ENCODE results near the gene BTBD18. TPM values are rescaled to one million over a fixed set of nuclear protein-coding genes. Genes with fewer than 3 reads are reported as not detected.

The BTBD18 gene
- total and polyA plus RNA-seq, 4 donors = not detected

DNA sequence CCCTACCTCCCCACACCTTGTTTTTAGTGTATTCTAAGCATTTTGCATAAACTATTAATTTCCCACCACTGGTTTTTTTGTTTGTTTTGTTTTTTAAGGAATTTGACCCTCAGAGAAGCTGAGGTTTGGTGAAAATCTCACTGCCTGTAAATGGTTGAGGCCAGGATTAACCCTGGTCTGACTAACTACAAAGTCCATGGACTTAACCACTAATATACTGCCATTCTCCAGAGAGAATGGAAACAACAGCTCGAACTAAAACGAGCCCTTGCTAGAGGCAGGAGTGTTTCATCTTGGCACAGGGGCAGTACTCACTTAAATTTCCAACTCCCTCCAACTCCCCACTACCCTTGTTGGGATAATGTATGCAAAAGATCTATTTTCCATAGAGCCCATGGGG is 12.9 kb upstream of the BTBD18 start:
- WGBS, 2 donors = 34 to 87% methylated on average over 2 of the region's 2 CpGs
- Histone ChIP-seq H3K27ac (ENCODE audit: low read depth in 1 of 2, low read length in 1 of 2) (peak overlapping the region; percentile 56 to 59), H3K9ac (ENCODE audit: insufficient read depth in 1 of 2, low read length in 2 of 2) (peak overlapping the region; percentile 34 to 100), H3K4me1 (ENCODE audit: control insufficient read depth in 5 of 5, insufficient read depth in 5 of 5, low read length in 5 of 5) (peaks cover 5 to 36% (median 10%) of the 10 kb centered on the region in 5 donors), H3K27me3 (ENCODE audit: control insufficient read depth in 3 of 3, insufficient read depth in 3 of 3, low read length in 2 of 3) (no peaks in the 10 kb centered on the region), H3K9me3 (ENCODE audit: control insufficient read depth in 4 of 4, insufficient read depth in 3 of 4, low read length in 3 of 4) (no peaks in the 10 kb centered on the region), H3K4me3 (peak overlapping the region; percentile 35), H3K36me3 (ENCODE audit: control insufficient read depth in 4 of 4, insufficient read depth in 4 of 4, low read length in 4 of 4) (peaks cover 0 to 1% (median 0%) of the 10 kb centered on the region in 4 donors)
- DNase-seq (peak in 2 of 3 donors; percentile 29 to 46), ATAC-seq (ENCODE audit: insufficient read depth, low FRiP score) (no peak)
- TF ChIP-seq, protein P1, sequence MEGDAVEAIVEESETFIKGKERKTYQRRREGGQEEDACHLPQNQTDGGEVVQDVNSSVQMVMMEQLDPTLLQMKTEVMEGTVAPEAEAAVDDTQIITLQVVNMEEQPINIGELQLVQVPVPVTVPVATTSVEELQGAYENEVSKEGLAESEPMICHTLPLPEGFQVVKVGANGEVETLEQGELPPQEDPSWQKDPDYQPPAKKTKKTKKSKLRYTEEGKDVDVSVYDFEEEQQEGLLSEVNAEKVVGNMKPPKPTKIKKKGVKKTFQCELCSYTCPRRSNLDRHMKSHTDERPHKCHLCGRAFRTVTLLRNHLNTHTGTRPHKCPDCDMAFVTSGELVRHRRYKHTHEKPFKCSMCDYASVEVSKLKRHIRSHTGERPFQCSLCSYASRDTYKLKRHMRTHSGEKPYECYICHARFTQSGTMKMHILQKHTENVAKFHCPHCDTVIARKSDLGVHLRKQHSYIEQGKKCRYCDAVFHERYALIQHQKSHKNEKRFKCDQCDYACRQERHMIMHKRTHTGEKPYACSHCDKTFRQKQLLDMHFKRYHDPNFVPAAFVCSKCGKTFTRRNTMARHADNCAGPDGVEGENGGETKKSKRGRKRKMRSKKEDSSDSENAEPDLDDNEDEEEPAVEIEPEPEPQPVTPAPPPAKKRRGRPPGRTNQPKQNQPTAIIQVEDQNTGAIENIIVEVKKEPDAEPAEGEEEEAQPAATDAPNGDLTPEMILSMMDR (IDR thresholded peaks at IDR 0.05; ENCODE audit: control extremely low read depth, extremely low read depth) = no peak

DNA sequence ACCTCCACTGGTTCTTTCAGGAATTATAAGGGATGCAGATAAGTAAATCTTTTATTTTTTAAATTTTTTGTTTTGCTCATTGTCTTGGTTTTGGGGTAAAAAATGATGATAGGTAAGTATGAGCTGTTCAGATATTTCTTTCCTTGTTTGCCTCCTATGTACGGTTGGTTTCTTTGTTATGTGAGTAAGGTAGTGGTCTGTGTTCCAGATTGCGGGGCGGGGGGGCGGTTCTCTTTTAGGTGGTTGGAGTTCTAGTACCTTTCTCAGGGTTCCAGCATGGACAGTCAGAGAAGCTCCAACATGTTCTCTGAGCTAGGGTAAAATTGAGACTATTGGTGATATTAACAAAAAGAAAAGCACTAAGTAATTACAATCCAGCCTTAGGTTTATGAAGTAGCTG is 12.4 kb upstream of the BTBD18 start:
- Histone ChIP-seq H3K36me3 (ENCODE audit: control insufficient read depth in 4 of 4, insufficient read depth in 4 of 4, low read length in 4 of 4) (peaks cover 0 to 1% (median 0%) of the 10 kb centered on the region in 4 donors), H3K9me3 (ENCODE audit: control insufficient read depth in 4 of 4, insufficient read depth in 3 of 4, low read length in 3 of 4) (no peaks in the 10 kb centered on the region), H3K9ac (ENCODE audit: insufficient read depth in 1 of 2, low read length in 2 of 2) (peak overlapping the region; percentile 78 to 100), H3K4me3 (peak overlapping the region; percentile 69), H3K4me1 (ENCODE audit: control insufficient read depth in 5 of 5, insufficient read depth in 5 of 5, low read length in 5 of 5) (peaks cover 3 to 36% (median 10%) of the 10 kb centered on the region in 5 donors), H3K27ac (ENCODE audit: low read depth in 1 of 2, low read length in 1 of 2) (peak overlapping the region in 1 of 2 donors; percentile 56), H3K27me3 (ENCODE audit: control insufficient read depth in 3 of 3, insufficient read depth in 3 of 3, low read length in 2 of 3) (no peaks in the 10 kb centered on the region)
- no peak for ATAC-seq (ENCODE audit: insufficient read depth, low FRiP score)
- TF ChIP-seq, protein P1 (IDR thresholded peaks at IDR 0.05; ENCODE audit: control extremely low read depth, extremely low read depth) = no peak
- WGBS, 2 donors = 28 to 69% methylated on average over 4 of the region's 4 CpGs
- no peak for DNase-seq

DNA sequence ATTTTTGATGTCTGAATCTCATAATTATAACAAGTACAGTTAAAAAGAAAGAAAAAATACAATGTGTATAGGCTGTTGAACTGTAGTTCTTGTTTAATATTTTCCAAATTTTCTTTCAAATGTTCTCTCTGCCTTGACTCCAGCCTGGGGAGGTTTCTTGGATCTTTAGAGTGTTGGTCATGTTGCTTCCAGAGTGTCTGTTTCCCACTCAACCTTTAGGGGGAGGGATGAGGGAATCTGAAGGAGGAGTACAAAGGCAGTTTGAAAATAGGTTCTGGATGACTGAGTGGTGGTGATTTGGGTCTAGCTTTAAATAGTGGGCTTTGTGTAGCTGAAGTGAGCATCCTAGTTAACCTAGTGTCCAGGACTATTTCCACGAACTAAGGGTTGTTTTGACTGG is 11.9 kb upstream of the BTBD18 start:
- Histone ChIP-seq H3K4me3 (peak overlapping the region; percentile 69), H3K36me3 (ENCODE audit: control insufficient read depth in 4 of 4, insufficient read depth in 4 of 4, low read length in 4 of 4) (peaks cover 0 to 1% (median 0%) of the 10 kb centered on the region in 4 donors), H3K9ac (ENCODE audit: insufficient read depth in 1 of 2, low read length in 2 of 2) (peak overlapping the region; percentile 78 to 100), H3K4me1 (ENCODE audit: control insufficient read depth in 5 of 5, insufficient read depth in 5 of 5, low read length in 5 of 5) (peaks cover 2 to 36% (median 10%) of the 10 kb centered on the region in 5 donors), H3K9me3 (ENCODE audit: control insufficient read depth in 4 of 4, insufficient read depth in 3 of 4, low read length in 3 of 4) (no peaks in the 10 kb centered on the region), H3K27me3 (ENCODE audit: control insufficient read depth in 3 of 3, insufficient read depth in 3 of 3, low read length in 2 of 3) (no peaks in the 10 kb centered on the region), H3K27ac (ENCODE audit: low read depth in 1 of 2, low read length in 1 of 2) (peak overlapping the region; percentile 56 to 77)
- ATAC-seq (ENCODE audit: insufficient read depth, low FRiP score) (no peak), DNase-seq (peak; percentile 51 to 89 (median 88))
- TF ChIP-seq, protein P1 (IDR thresholded peaks at IDR 0.05; ENCODE audit: control extremely low read depth, extremely low read depth) = no peak
- WGBS, 2 donors = 16 to 43% methylated on average over 1 of the region's 1 CpG

All from lung (tissue), 12 donors.